ENCODE results near the gene RAB14.
"Not testable (repeated sequence)": the region's sequence is repeated elsewhere in the genome, so short reads cannot be mapped to it uniquely, and the experiment has no call there.

RAB14 gene

DNA sequence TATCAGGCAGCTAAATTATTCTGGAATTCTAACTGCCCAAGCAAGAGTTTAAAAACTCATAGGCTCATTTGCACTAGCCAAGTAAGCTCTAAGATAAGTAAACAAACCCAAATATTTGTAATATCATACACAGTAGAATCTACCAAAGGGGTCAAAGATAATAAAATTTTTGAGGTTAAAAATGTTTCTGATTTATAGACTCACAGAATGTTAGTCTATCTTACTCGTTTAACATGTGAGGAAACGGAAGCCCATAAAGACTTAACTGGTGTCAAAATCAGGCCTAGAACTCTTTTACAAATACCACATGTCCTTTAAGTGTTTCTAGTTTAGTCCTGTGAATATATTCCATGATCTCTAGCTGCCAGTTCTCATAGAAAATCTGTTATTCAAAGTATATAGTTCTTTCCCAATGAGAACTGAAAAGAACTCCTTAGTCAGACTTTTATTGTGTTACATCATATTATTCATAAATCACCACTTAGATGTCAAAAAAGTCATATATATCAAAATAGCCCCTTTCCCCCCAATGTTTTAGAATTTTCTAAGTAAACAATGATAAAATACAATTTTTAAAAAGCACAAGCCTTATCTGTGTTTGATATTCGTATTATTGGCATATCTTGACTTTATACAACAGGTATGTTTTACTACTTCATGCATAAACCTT lies 13.9 kb downstream of the RAB14 start:
- Mint-ChIP-seq H3K36me3 (peaks cover 35% of the 10 kb centered on the region), H3K27ac (peak overlapping the region; percentile 82), H3K27me3 (no peaks in the 10 kb centered on the region), H3K9me3 (no peaks in the 10 kb centered on the region), H3K4me3 (no peak overlapping the region), H3K4me1 (peaks cover 90% of the 10 kb centered on the region)

DNA sequence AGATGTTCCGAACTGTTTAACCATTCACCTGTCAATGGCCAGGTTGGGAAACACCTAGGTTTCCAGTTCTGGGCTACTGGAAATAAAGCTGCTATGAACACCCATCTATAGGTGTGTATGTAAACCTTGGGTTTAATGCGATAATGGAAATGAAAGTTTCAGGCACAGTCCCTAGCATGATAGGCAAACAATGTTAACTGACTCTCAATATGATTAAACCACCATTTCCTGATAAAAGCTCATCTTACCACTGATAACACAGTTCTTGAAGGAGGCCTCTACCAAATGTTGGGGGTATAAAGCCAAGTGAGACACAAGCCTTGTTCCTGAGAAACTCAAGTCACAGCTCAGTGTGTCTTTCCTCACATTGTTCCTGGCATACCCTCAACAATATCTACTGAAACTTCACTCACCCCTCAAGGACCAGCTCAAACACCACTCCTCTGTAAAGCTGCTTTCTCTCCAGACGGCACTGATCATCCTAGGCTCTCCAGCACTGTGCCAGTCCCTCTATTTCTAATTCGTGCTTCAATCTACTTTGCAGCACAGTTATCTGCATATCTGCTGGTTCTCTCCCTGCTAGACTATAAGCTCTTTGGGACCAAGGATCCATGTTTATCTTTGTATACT lies 15.8 kb downstream of the RAB14 start:
- peak overlapping the region; percentile 1 for H3K4me3 Mint-ChIP-seq
- peak overlapping the region; percentile 93 for H3K27ac Mint-ChIP-seq
- H3K27me3 Mint-ChIP-seq, result no peaks in the 10 kb centered on the region
- H3K9me3 Mint-ChIP-seq, result no peaks in the 10 kb centered on the region
- H3K4me1 Mint-ChIP-seq, result peaks cover 75% of the 10 kb centered on the region
- peaks cover 36% of the 10 kb centered on the region for H3K36me3 Mint-ChIP-seq

DNA sequence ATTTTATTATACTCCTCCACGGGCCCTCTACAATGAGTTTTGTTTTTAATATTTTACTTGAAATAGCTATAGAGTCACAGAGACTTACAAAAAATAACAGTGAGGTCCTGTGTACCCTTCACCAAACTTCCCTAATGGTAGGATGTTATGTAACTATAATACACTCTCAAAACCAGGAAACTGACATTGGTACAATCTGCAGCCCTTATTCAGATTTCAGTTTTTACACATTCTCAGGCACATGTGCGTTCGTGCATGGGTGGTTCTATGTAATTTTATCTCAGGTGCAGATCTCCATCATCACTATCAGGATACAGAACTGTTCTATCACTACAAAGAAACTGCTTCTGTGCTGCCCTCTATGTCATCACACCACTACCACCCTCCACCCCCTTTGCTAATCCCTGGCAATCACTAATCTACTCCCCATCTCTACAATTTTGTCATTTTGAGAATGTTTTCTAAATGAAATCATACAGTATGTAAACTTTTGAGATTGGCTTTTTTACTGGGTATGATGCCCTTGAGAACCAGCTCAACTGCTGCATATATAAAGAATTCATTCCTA lies 16.4 kb downstream of the RAB14 start:
- H3K9me3 Mint-ChIP-seq, result no peaks in the 10 kb centered on the region
- H3K4me1 Mint-ChIP-seq, result peaks cover 74% of the 10 kb centered on the region
- H3K36me3 Mint-ChIP-seq, result peaks cover 35% of the 10 kb centered on the region
- no peaks in the 10 kb centered on the region for H3K27me3 Mint-ChIP-seq
- H3K27ac Mint-ChIP-seq, result peak overlapping the region; percentile 93
- H3K4me3 Mint-ChIP-seq, result peak overlapping the region; percentile 1

DNA sequence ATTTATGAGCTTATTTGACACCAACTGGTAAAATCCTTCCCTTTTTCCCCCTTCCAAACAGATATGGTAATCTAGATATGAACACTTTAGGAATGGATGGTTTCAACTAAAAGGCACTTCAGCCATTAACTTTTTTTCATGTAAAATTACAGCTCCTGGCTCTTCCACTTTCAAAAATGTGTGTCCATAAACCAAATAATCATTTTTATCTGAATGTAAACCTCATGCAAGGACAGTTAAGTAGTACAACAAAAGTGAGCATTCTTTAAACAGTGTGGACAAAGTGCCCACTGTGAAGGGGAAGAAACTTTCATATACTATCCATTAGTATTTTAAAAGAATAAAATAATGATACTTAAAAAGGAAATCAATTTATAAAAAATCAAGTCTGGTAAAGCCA lies 17.2 kb downstream of the RAB14 start:
- Mint-ChIP-seq H3K4me1 (peaks cover 68% of the 10 kb centered on the region), H3K27me3 (no peaks in the 10 kb centered on the region), H3K36me3 (peaks cover 30% of the 10 kb centered on the region), H3K27ac (peak overlapping the region; percentile 82), H3K9me3 (no peaks in the 10 kb centered on the region), H3K4me3 (no peak overlapping the region)

DNA sequence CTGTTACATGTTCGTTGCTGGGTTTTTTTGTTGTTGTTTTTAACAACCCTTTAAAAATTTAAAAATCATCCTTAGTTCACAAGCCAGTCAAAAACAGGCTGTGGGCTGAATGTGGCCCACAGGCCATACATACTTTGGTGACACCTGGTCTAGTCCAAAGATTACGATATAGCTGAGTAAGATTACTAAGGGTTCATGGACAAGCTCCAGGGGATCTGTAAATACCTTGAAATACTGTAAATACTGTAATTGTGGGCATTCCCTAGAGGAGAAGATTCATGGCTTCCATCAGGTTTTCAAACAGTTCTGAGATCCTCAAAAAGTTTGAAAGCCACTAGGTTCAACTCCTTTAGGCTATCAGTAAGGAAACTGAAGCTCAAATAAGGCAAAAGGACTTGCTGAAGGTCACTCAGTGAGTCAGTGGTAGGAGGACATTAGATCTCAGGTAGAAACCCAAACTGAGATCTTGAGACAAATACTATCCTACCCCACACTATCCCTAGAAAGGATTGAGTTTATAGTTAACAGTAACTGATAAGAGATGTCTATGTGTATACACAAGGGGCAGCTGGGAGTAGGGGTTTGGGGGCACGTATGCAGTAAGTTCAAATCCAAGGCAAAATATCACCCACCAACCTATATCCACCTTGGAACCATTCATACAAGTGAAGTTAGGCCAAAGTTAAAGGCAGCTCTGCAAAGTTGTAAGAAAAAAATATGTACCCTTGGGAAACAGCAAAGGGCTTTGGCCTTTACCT lies 17.8 kb downstream of the RAB14 start:
- H3K4me1 Mint-ChIP-seq, result peaks cover 62% of the 10 kb centered on the region
- peak overlapping the region; percentile 87 for H3K27ac Mint-ChIP-seq
- peaks cover 28% of the 10 kb centered on the region for H3K36me3 Mint-ChIP-seq
- H3K27me3 Mint-ChIP-seq, result no peaks in the 10 kb centered on the region
- no peak overlapping the region for H3K4me3 Mint-ChIP-seq
- no peaks in the 10 kb centered on the region for H3K9me3 Mint-ChIP-seq

DNA sequence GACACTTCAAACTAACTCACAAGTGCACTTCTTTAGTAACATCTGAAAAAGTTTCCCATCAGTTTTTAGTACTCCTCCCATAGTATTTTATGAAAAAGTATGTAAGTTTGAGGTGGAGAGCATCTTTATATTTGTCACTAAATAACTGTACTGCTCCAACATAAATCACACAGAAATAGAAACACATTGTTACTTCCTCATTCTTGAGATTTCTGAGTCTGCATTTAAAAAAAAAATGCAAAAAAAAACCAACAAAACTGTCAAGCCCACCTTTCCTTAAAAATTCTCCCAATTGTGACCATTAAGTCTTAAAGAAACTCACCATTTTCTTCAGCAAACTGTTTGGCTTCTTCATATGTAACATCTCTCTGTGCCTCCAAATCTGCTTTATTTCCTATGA lies 18.7 kb downstream of the RAB14 start:
- peaks cover 56% of the 10 kb centered on the region for H3K4me1 Mint-ChIP-seq
- peaks cover 27% of the 10 kb centered on the region for H3K36me3 Mint-ChIP-seq
- no peak overlapping the region for H3K4me3 Mint-ChIP-seq
- H3K27me3 Mint-ChIP-seq, result no peaks in the 10 kb centered on the region
- peak overlapping the region; percentile 87 for H3K27ac Mint-ChIP-seq
- H3K9me3 Mint-ChIP-seq, result no peaks in the 10 kb centered on the region

DNA sequence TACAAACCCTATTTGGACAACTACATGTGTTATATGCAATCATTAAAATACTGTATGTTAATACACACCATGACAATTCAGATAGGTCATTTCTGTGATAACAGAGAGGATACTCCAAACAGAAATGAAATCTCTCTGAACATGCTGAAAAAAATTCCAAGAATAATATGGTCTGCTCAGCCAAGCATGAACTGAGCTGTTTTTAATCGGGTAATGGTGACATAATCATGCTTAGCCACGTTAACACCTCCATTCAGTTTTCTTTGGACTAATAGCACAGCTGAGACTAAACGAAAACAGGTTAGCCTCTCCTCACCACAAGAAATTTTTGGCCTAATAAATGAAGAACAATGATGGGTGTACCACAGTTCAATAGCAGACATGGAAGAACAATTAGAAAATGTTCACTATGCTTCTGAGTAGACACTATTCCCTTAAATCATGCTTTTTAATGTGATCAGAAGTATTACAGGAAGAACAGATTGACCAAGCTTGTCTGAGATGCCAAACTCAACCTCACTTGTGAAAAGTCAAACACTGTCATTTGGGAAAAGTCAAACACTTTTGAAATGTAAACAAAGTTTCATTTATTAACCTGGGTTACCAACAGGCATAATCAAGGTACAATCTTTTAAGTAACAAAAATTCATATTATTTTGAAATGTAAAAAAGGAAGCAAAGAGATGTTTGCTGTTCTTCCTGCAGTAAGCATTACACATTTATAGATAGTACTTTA lies 19.4 kb downstream of the RAB14 start:
- H3K4me3 Mint-ChIP-seq, result no peak overlapping the region
- peaks cover 48% of the 10 kb centered on the region for H3K4me1 Mint-ChIP-seq
- no peaks in the 10 kb centered on the region for H3K9me3 Mint-ChIP-seq
- no peaks in the 10 kb centered on the region for H3K27me3 Mint-ChIP-seq
- peaks cover 27% of the 10 kb centered on the region for H3K36me3 Mint-ChIP-seq
- peak overlapping the region; percentile 69 for H3K27ac Mint-ChIP-seq

DNA sequence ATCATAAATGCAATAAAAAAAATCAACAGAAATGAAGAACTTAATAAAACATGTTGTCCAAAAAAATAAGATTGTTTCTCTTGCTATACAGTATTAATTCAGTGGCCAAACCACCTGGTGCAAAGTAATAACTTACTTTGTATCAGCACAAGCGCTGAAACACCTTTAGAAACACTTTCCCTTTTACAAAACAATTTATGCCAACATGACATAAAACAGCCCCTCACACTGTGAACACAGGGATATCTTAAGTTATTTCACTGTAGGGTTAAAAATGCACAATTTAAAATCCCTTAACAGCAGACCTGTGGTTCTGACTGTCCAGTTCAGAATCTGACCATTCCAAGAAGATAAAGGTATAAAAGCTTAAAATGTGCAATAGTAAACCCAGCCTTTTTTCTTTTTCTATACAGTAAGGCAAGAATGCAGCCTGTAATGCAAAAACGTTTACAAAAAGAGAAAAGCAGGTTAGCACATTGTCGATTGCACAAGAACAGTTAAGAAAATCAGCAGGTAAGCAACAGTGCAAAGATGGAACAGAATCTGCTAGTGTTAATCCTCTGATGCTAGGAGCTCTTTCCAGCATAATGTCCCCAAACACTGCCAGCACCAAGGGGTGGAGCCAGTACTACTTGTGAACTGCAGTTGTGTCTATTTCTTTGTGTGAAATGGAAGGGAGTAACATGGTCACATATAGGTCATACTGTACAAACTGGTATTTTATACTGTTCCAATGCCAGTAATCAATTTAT lies 21.6 kb downstream of the RAB14 start:
- H3K4me3 Mint-ChIP-seq, result no peak overlapping the region
- peaks cover 30% of the 10 kb centered on the region for H3K4me1 Mint-ChIP-seq
- H3K27ac Mint-ChIP-seq, result peak overlapping the region; percentile 38
- peaks cover 15% of the 10 kb centered on the region for H3K36me3 Mint-ChIP-seq
- no peaks in the 10 kb centered on the region for H3K27me3 Mint-ChIP-seq
- H3K9me3 Mint-ChIP-seq, result no peaks in the 10 kb centered on the region

DNA sequence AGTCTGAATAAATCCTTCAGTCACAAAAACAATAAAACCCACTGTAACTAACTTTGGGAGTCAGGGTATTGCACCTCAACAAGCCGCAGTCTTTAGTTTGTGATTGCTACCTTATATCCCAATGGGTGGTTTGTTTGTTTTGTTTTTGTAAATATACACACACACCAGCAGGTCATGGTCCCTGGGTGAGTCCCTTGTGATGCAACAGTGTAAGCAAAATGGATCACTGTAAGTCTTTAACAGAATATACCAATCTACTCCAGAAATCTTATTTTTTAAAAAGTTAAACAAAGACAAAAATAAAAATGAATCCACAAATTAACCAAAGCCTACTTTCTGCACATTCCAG lies 22.3 kb downstream of the RAB14 start:
- H3K27me3 Mint-ChIP-seq, H3K27ac Mint-ChIP-seq, H3K4me3 Mint-ChIP-seq, H3K9me3 Mint-ChIP-seq: not testable (repeated sequence)
- peaks cover 17% of the 10 kb centered on the region for H3K36me3 Mint-ChIP-seq
- peaks cover 22% of the 10 kb centered on the region for H3K4me1 Mint-ChIP-seq

DNA sequence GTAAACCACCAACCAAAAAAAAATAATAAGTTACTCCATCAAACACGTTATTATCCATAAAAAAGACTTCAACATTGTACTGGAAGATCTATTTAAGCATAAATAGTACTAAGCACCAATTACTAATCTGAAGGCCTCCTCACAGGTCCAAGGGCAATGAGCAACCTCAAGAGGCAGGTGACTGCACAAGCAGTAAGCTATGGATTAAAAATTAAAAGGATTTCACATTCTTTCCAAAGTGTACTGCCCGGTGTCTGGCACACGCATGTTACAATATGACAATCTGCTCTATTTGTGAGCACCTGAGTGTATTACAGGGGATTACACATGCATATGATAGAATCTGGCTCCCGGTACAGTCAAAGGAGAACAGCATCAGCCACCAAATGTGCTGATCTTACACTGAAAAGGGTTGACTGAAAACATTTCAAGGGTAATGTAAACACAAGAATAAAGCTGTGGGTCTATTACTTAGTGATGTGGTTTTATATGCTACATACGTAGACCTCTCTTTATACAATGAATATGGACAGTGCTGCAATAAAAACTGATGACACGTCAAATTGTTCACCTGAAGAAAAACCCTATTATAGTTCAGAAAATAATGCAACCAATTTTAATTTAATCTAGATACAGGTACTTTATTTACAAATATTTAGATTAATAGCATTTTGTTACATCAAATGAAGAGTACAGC lies 22.8 kb downstream of the RAB14 start:
- Mint-ChIP-seq H3K9me3 (no peaks in the 10 kb centered on the region), H3K4me3 (no peak overlapping the region), H3K36me3 (peaks cover 17% of the 10 kb centered on the region), H3K27me3 (no peaks in the 10 kb centered on the region), H3K4me1 (peaks cover 18% of the 10 kb centered on the region), H3K27ac (peak overlapping the region; percentile 79)

DNA sequence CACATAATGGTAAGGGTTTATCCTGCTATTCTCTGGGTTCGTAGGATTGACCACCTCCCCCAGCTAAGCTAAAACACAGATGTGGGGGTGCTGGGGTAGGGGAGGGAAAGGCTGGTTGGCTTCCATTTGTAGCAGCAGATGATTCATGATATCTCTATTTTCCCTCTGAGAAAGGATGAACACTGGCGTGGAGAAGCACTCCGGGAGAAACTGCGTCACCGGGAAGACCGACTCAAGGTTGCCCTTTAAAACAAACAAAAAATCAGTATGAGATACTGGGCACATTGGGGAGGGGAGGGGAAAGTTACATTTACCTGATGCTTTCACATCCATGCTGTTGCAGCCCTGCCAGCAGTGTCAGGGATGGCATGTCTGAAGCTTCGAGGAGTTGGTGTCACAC lies 28.2 kb downstream of the RAB14 start:
- no peaks in the 10 kb centered on the region for H3K27me3 Mint-ChIP-seq
- peaks cover 13% of the 10 kb centered on the region for H3K4me1 Mint-ChIP-seq
- no peak overlapping the region for H3K4me3 Mint-ChIP-seq
- peaks cover 23% of the 10 kb centered on the region for H3K36me3 Mint-ChIP-seq
- H3K9me3 Mint-ChIP-seq, result no peaks in the 10 kb centered on the region
- H3K27ac Mint-ChIP-seq, result peak overlapping the region; percentile 81

DNA sequence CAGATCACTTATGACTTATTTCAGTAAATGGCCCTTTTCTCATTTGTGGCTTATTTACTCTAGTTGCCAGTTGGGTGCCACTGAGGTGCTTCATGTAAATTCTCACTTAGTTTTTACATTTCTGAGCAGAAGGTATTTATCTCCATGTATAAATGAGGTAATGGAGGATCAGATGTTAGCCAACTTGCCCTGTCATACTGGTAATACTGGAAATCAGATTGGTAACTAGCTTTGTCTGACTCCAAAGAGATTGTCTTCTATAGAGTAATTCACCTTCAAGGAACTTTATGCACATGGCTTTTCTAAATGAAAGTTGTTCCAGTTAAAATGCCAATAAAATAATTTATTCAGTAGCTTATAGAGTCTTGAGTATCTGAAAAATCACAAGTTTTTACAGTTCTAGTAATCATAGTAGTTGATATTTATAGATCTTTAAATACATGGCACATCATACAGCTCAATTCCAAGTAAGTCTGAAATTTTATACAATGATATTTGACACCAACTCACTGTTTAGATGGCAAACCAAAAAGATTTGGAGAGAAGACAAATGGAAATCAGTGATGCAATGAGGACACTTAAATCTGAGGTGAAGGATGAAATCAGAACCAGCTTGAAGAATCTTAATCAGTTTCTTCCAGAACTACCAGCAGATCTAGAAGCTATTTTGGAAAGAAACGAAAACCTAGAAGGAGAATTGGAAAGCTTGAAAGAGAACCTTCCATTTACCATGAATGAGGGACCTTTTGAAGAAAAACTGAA lies 28.8 kb downstream of the RAB14 start:
- Mint-ChIP-seq H3K9me3 (no peaks in the 10 kb centered on the region), H3K27me3 (no peaks in the 10 kb centered on the region), H3K36me3 (peaks cover 27% of the 10 kb centered on the region), H3K27ac (peak overlapping the region; percentile 81), H3K4me1 (peaks cover 19% of the 10 kb centered on the region), H3K4me3 (no peak overlapping the region)

DNA sequence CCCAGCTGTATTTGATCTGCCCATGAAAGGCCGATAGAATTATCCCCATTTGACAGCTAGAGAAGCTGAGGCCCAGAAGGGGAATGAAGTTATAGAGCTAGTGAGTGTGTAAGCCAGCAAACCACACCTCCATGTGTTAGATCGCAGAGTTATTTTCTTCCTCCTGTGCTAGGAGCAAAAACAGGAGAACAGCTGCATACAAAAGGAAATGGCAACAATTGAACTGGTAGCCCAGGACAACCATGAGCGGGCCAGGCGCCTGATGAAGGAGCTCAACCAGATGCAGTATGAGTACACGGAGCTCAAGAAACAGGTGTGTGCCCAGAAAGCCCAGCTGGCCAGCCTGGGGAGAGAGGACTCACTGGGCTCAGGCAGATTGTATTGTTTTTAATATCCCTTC lies 30.4 kb downstream of the RAB14 start:
- Mint-ChIP-seq H3K9me3 (no peaks in the 10 kb centered on the region), H3K4me1 (peaks cover 26% of the 10 kb centered on the region), H3K36me3 (peaks cover 26% of the 10 kb centered on the region), H3K27me3 (no peaks in the 10 kb centered on the region), H3K27ac (peak overlapping the region; percentile 9), H3K4me3 (no peak overlapping the region)

DNA sequence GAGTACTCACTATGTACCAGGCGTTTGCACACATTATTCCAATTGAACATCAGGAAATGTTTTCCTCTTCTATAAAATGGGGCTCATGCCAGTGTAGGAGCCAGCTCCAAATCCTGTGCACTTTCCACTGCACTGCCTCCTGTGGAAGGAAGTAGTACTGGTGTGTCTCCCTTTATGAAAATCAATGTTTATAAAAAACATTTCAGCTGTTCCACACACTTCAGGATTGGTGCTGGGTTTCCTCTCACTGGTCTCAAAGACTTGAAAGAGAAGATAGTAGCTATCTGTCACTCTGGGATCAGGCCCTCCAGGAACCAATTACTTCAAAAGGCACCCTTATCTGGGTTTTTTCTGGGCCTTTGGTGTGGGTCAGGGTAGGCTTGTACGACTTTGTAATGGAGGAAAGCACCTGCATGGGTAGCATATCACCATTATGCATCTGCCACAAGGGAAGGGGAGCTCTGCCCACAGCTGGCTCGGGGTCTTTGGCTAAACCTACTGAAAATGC lies 32.5 kb downstream of the RAB14 start:
- Mint-ChIP-seq H3K27ac (peak overlapping the region; percentile 27), H3K27me3 (no peaks in the 10 kb centered on the region), H3K4me1 (peaks cover 29% of the 10 kb centered on the region)

More for the DNA sequence above, 32.5 kb downstream of the RAB14 start:
- no peak overlapping the region for H3K4me3 Mint-ChIP-seq
- H3K36me3 Mint-ChIP-seq, result peaks cover 22% of the 10 kb centered on the region
- H3K9me3 Mint-ChIP-seq, result no peaks in the 10 kb centered on the region
